SK-N-SH (cell line): ENCODE data around the gene LCN15. TPM values are rescaled to one million over a fixed set of nuclear protein-coding genes. Genes with fewer than 3 reads are reported as not detected.
"Not testable (repeated sequence)": the region's sequence is repeated elsewhere in the genome, so short reads cannot be mapped to it uniquely, and the experiment has no call there.

Experiments
- CTCF ChIA-PET: fragments of 300-600, 350-600 bp; formaldehyde crosslinking; extraction: SDS; loops from one replicate; lab custom pipeline; 2021; lab: Yijun Ruan, JAX
- POLR2A ChIA-PET: fragments of 350-600 bp; sonication (Branson Sonifier 250); formaldehyde crosslinking; extraction: SDS; loops from one replicate; lab custom pipeline; 2020; ENCODE audit warnings: antibody characterized with exemption, inconsistent platforms; lab: Yijun Ruan, JAX
- DNase-seq: peaks from one replicate; pipeline ENCODE4 v3.0.0; 2012
- H2AFZ ChIP-seq: fragments of 200-600 bp; sonication (generic); 2 replicates; pipeline ENCODE4 v1.8.1; 2016; ENCODE audit warnings: antibody characterized with exemption, mild to moderate bottlenecking, low read depth
- H3F3A ChIP-seq: fragments of 200-600 bp; sonication (generic); replicated peaks from 2 replicates; pipeline ENCODE3; 2016; ENCODE audit warnings: antibody characterized with exemption, mild to moderate bottlenecking; ENCODE audit not compliant: insufficient read depth
- H3K27ac ChIP-seq, 2 experiments: fragments of 200-500 bp in 1 of 2; fragments of 200-600 bp in 1 of 2; sonication (Bioruptor generic) in 1 of 2; sonication (generic), shearing (Covaris generic) in 1 of 2; 2 replicates each; pipeline versions ENCODE4 v1.5.1 to v1.6.1; 2014 to 2016; ENCODE audit warnings: low read depth in 2 of 2, inconsistent platforms in 1 of 2, low read length in 1 of 2, mild to moderate bottlenecking in 1 of 2, mixed read lengths in 1 of 2
- H3K27me3 ChIP-seq: fragments of 200-600 bp; sonication (generic), shearing (Covaris generic); 2 replicates; pipeline ENCODE4 v1.6.1; 2016; ENCODE audit warnings: mixed run types; ENCODE audit not compliant: insufficient read depth
- H3K36me3 ChIP-seq, 2 experiments: fragments of 200-500 bp in 1 of 2; fragments of 200-600 bp in 1 of 2; sonication (Bioruptor generic) in 1 of 2; sonication (generic) in 1 of 2; replicated peaks in 1 of 2; 2 replicates each; pipeline versions ENCODE3 to v1.5.1; 2014 to 2016; ENCODE audit warnings: low read length in 1 of 2, mild to moderate bottlenecking in 1 of 2; ENCODE audit not compliant: insufficient read depth in 2 of 2, control insufficient read depth in 1 of 2
- H3K4me1 ChIP-seq, 2 experiments: fragments of 200-500 bp in 1 of 2; fragments of 200-600 bp in 1 of 2; sonication (Bioruptor generic) in 1 of 2; sonication (generic), shearing (Covaris generic) in 1 of 2; 2 replicates each; pipeline versions ENCODE4 v1.5.1 to v1.6.1; 2014 to 2016; ENCODE audit warnings: low read depth in 1 of 2, low read length in 1 of 2, mixed run types in 1 of 2; ENCODE audit not compliant: insufficient read depth in 2 of 2, control insufficient read depth in 1 of 2
- H3K4me2 ChIP-seq: fragments of 200-600 bp; sonication (generic), shearing (Covaris generic); 2 replicates; pipeline ENCODE4 v1.6.1; 2017; ENCODE audit warnings: mixed run types
- H3K4me3 ChIP-seq, 2 experiments: fragments of 200-500 bp in 1 of 2; fragments of 200-600 bp in 1 of 2; sonication (Bioruptor generic) in 1 of 2; sonication (generic), shearing (Covaris generic) in 1 of 2; 2 replicates each; pipeline versions ENCODE4 v1.5.1 to v1.8.1; 2014 to 2016; ENCODE audit warnings: low read depth in 2 of 2, inconsistent platforms in 1 of 2, low read length in 1 of 2, mild to moderate bottlenecking in 1 of 2, mixed read lengths in 1 of 2, moderate library complexity in 1 of 2
- H3K79me2 ChIP-seq: fragments of 200-600 bp; sonication (generic); 2 replicates; pipeline ENCODE4 v1.8.1; 2017; ENCODE audit warnings: mild to moderate bottlenecking; ENCODE audit not compliant: insufficient read depth
- H3K9ac ChIP-seq: fragments of 200-600 bp; sonication (generic); 2 replicates; pipeline ENCODE4 v1.6.1; 2017; ENCODE audit warnings: mixed run types
- H3K9me2 ChIP-seq: fragments of 200-600 bp; sonication (generic); 2 replicates; pipeline ENCODE4 v1.6.1; 2017; ENCODE audit warnings: mixed run types
- H3K9me3 ChIP-seq: fragments of 200-600 bp; sonication (generic); 2 replicates; pipeline ENCODE4 v1.6.1; 2017; ENCODE audit warnings: mixed run types, mild to moderate bottlenecking, moderate library complexity
- H4K20me1 ChIP-seq: fragments of 200-600 bp; sonication (generic); 2 replicates; pipeline ENCODE4 v1.6.1; 2017; ENCODE audit warnings: mild to moderate bottlenecking, mixed run types; ENCODE audit not compliant: insufficient read depth
- ELF1 ChIP-seq: IDR thresholded peaks from 2 replicates; pipeline ENCODE4 v1.4.0; 2012
- EZH2phosphoT487 ChIP-seq: fragments of 200-600 bp; sonication (generic); IDR thresholded peaks from 2 replicates; pipeline ENCODE4 v1.6.1; 2017; ENCODE audit warnings: low read depth, mixed run types, mild to moderate bottlenecking, antibody characterized with exemption, moderate library complexity, borderline replicate concordance
- GABPA ChIP-seq: IDR thresholded peaks from 2 replicates; pipeline ENCODE4 v1.4.0; 2012; ENCODE audit warnings: low read depth, mild to moderate bottlenecking
- IRF3 ChIP-seq: fragments of 150-350 bp; IDR thresholded peaks from 2 replicates; pipeline ENCODE4 v1.6.1; 2016; ENCODE audit warnings: mild to moderate bottlenecking, low read depth, low read length
- MAX ChIP-seq: IDR thresholded peaks from 2 replicates; pipeline ENCODE4 v1.4.0; 2012; ENCODE audit warnings: low read depth
- MXI1 ChIP-seq: IDR thresholded peaks from 2 replicates; pipeline ENCODE4 v1.6.1; 2012; ENCODE audit warnings: mild to moderate bottlenecking, low read depth, low read length, improper control_type of control experiment
- NFIC ChIP-seq: IDR thresholded peaks from 2 replicates; pipeline ENCODE4 v1.4.0; 2012; ENCODE audit warnings: borderline replicate concordance
- PBX3 ChIP-seq: IDR thresholded peaks from 2 replicates; pipeline ENCODE4; 2012
- RAD21 ChIP-seq: IDR thresholded peaks from 2 replicates; pipeline ENCODE4 v1.6.1; 2012; ENCODE audit warnings: mild to moderate bottlenecking, low read length
- RCOR1 ChIP-seq: fragments of 150-350 bp; IDR thresholded peaks from 2 replicates; pipeline ENCODE4 v1.6.1; 2017; ENCODE audit warnings: antibody characterized with exemption, low read length
- RFX5 ChIP-seq: IDR thresholded peaks from 2 replicates; pipeline ENCODE4 v1.6.1; 2012; ENCODE audit warnings: mild to moderate bottlenecking, improper control_type of control experiment, low read length
- RXRA ChIP-seq: IDR thresholded peaks from 2 replicates; pipeline ENCODE4 v1.4.0; 2012; ENCODE audit warnings: low read depth, mild to moderate bottlenecking, borderline replicate concordance
- SIN3A ChIP-seq: IDR thresholded peaks from 2 replicates; pipeline ENCODE4 v1.6.1; 2012; ENCODE audit warnings: low read depth, mild to moderate bottlenecking, low read length, moderate library complexity, borderline replicate concordance
- TCF12 ChIP-seq: IDR thresholded peaks from 2 replicates; pipeline ENCODE4 v1.4.0; 2012
- USF1 ChIP-seq: IDR thresholded peaks from 2 replicates; pipeline ENCODE4 v1.4.0; 2012; ENCODE audit warnings: low read depth, borderline replicate concordance
- USF2 ChIP-seq: fragments of 150-350 bp; IDR thresholded peaks from 2 replicates; pipeline ENCODE4 v1.6.1; 2017; ENCODE audit warnings: antibody characterized with exemption, low read length, low read depth, borderline replicate concordance
- YY1 ChIP-seq: IDR thresholded peaks from 2 replicates; pipeline ENCODE4 v1.4.0; 2012; ENCODE audit warnings: low read depth, mild to moderate bottlenecking
- WGBS: methylation state at CpG from one replicate; pipeline ENCODE4 v1.1.6; 2017; ENCODE audit warnings: low lambda C conversion rate; 5-methylcytosine and 5-hydroxymethylcytosine counted together
- polyA plus RNA-seq, 3 experiments: library from polyadenylated mRNA; depleted of rRNA; stranded (reverse); fragments of >200 nt; gene quantifications; 2 replicates each; pipeline ENCODE4 v1.2.3, GENCODE V29; 2012

The LCN15 gene
- polyA plus RNA-seq, 1 of the 3 experiments (the other 2 are of a cell fraction): 0.08 TPM

- no peak for TF ChIP-seq USF1
- no peak for TF ChIP-seq ELF1
- TF ChIP-seq RCOR1: no peak
- no peak for TF ChIP-seq RXRA
- TF ChIP-seq GABPA: no peak
Measured at GRCh38 chr9:136786451-136786850, 22.1 kb upstream of the LCN15 start (continued).

GRCh38 chr9:136785565-136786355 is 21.4 kb upstream of the LCN15 start:
- H3K4me2 ChIP-seq, H3K9ac ChIP-seq, H3K27ac ChIP-seq, H2AFZ ChIP-seq, H3K36me3 ChIP-seq, H3K9me3 ChIP-seq, H3K4me1 ChIP-seq, H4K20me1 ChIP-seq, POLR2A ChIA-PET, DNase-seq, H3K79me2 ChIP-seq, H3K27me3 ChIP-seq, H3K9me2 ChIP-seq, H3K4me3 ChIP-seq: not testable (repeated sequence)
- H3F3A ChIP-seq: peaks cover 16% of the 10 kb centered on the region
- 58% methylated on average over 7 of the region's 23 CpGs for WGBS
- CTCF ChIA-PET: interaction anchor here (0.8 to 3.9 kb wide), 12 partner anchors 10 to 264 kb away, joined by 3 to 57 read pairs (median 7); partner anchors contain the start of genes AJM1, LCN15 and LCN8

- no peaks in the 10 kb centered on the region for H3K79me2 ChIP-seq
- no peaks in the 10 kb centered on the region for H4K20me1 ChIP-seq
- POLR2A ChIA-PET: no interaction called here
- no peaks in the 10 kb centered on the region for H3K9me3 ChIP-seq
- peaks cover under 1 to 3% of the 10 kb centered on the region in 2 experiments for H3K4me1 ChIP-seq
- no peak overlapping the region for H3K27ac ChIP-seq
- peaks cover 16% of the 10 kb centered on the region; the same call in 1 of the 2 replicates for H3K27me3 ChIP-seq
- H3K9ac ChIP-seq: no peak overlapping the region
- 91% methylated on average over 6 of the region's 6 CpGs for WGBS
- no peak overlapping the region for H2AFZ ChIP-seq
- no peak overlapping the region for H3K4me3 ChIP-seq
- no peaks in the 10 kb centered on the region for H3K36me3 ChIP-seq
- no peak overlapping the region for H3K4me2 ChIP-seq
- DNase-seq: no peak
- no peaks in the 10 kb centered on the region for H3K9me2 ChIP-seq
- peaks cover 10% of the 10 kb centered on the region for H3F3A ChIP-seq
- CTCF ChIA-PET: interaction anchor here (1.4 to 3.9 kb wide), 4 partner anchors 10 to 57 kb away, joined by 3 to 57 read pairs (median 8); partner anchors contain the start of gene LCN15
- TF ChIP-seq EZH2phosphoT487 (no peak), RAD21 (no peak), NFIC (no peak), TCF12 (no peak), YY1 (no peak), IRF3 (no peak), SIN3A (no peak), MAX (no peak), RFX5 (no peak), MXI1 (no peak), USF2 (no peak), PBX3 (no peak)
- TF ChIP-seq, all 33 proteins: peak for 0
Measured at GRCh38 chr9:136784997-136785361, 20.7 kb upstream of the LCN15 start.
